HG02642 (cell line): Measurements from ENCODE around the gene NOD1.

Experiments
- ATAC-seq: cut with Tn5 transposase; IDR thresholded peaks from one replicate; pipeline ENCODE4 v1.9.1; 2021; ENCODE audit warnings: mild to moderate bottlenecking; ENCODE audit not compliant: unreplicated experiment, poor library complexity

Gene NOD1

GRCh38 chr7:30471205-30471604, 7.4 kb downstream of the NOD1 start:
- no peak for ATAC-seq

GRCh38 chr7:30470771-30471170, 7.8 kb downstream of the NOD1 start:
- ATAC-seq, result no peak

- ATAC-seq, result no peak
Observed at GRCh38 chr7:30470163-30470770, 8.3 kb downstream of the NOD1 start.

- no peak for ATAC-seq
Observed at GRCh38 chr7:30469303-30469702, 9.3 kb downstream of the NOD1 start.

GRCh38 chr7:30468791-30469190, 9.8 kb downstream of the NOD1 start:
- no peak for ATAC-seq

- no peak for ATAC-seq
Observed at GRCh38 chr7:30468041-30468440, 10.5 kb downstream of the NOD1 start.

GRCh38 chr7:30467271-30467670, 11.3 kb downstream of the NOD1 start:
- no peak for ATAC-seq

GRCh38 chr7:30466266-30466665, 12.3 kb downstream of the NOD1 start:
- no peak for ATAC-seq

GRCh38 chr7:30465811-30466180, 12.8 kb downstream of the NOD1 start:
- ATAC-seq, result no peak

GRCh38 chr7:30465046-30465810, 13.4 kb downstream of the NOD1 start:
- ATAC-seq, result no peak

- peak; percentile 45 for ATAC-seq
Observed at GRCh38 chr7:30464231-30464671, 14.3 kb downstream of the NOD1 start.

- peak; percentile 47 for ATAC-seq
Observed at GRCh38 chr7:30463405-30464145, 15.0 kb downstream of the NOD1 start.

GRCh38 chr7:30462179-30462578, 16.4 kb downstream of the NOD1 start:
- ATAC-seq, result no peak

GRCh38 chr7:30460246-30460633, 18.3 kb downstream of the NOD1 start:
- ATAC-seq, result no peak

- no peak for ATAC-seq
Observed at GRCh38 chr7:30459591-30460245, 18.9 kb downstream of the NOD1 start.

GRCh38 chr7:30458311-30458710, 20.3 kb downstream of the NOD1 start:
- no peak for ATAC-seq

- ATAC-seq, result no peak
Observed at GRCh38 chr7:30453921-30454320, 24.7 kb downstream of the NOD1 start.

- no peak for ATAC-seq
Observed at GRCh38 chr7:30453016-30453415, 25.6 kb downstream of the NOD1 start.

GRCh38 chr7:30452280-30452930, 26.2 kb downstream of the NOD1 start:
- ATAC-seq, result no peak

- ATAC-seq, result no peak
Observed at GRCh38 chr7:30451539-30452279, 26.9 kb downstream of the NOD1 start.
